Trophoblast cell (in vitro differentiated cells and primary cell): Measurements from ENCODE around the gene FANCC.
A peak's percentile ranks its signal among the peaks of the same experiment; 100 is the strongest.

ENCODE experiments used
- DNase-seq, 2 donors: peaks; one replicate each; pipeline ENCODE4 v3.0.0-alpha.2; 2016
- H2AFZ ChIP-seq: 2 replicates; pipeline ENCODE4 v1.6.1; 2013; ENCODE audit warnings: low read length, moderate library complexity, mild to moderate bottlenecking; ENCODE audit not compliant: insufficient read depth, poor library complexity
- H2AK5ac ChIP-seq: 2 replicates; pipeline ENCODE4 v1.6.1; 2013; ENCODE audit warnings: mild to moderate bottlenecking, low read length
- H2BK120ac ChIP-seq: 2 replicates; pipeline ENCODE4 v1.6.1; 2013; ENCODE audit warnings: low read length, mild to moderate bottlenecking, moderate library complexity; ENCODE audit not compliant: insufficient read depth, poor library complexity
- H2BK12ac ChIP-seq: 2 replicates; pipeline ENCODE4 v1.6.1; 2013; ENCODE audit warnings: mild to moderate bottlenecking, low read length, moderate library complexity
- H2BK5ac ChIP-seq: 2 replicates; pipeline ENCODE4 v1.6.1; 2013; ENCODE audit warnings: low read length, low read depth, moderate library complexity, mild to moderate bottlenecking; ENCODE audit not compliant: poor library complexity
- H3K14ac ChIP-seq: 2 replicates; pipeline ENCODE4 v1.6.1; 2013; ENCODE audit warnings: mild to moderate bottlenecking, low read length
- H3K18ac ChIP-seq: 2 replicates; pipeline ENCODE4 v1.6.1; 2013; ENCODE audit warnings: mild to moderate bottlenecking, low read length
- H3K23ac ChIP-seq: 2 replicates; pipeline ENCODE4 v1.6.1; 2013; ENCODE audit warnings: low read length
- H3K27ac ChIP-seq: 2 replicates; pipeline ENCODE4 v1.5.1; 2013; ENCODE audit warnings: low read depth, mild to moderate bottlenecking, inconsistent platforms, low read length, moderate library complexity
- H3K27me3 ChIP-seq: 2 replicates; pipeline ENCODE4 v1.6.1; 2013; ENCODE audit warnings: inconsistent platforms, mild to moderate bottlenecking, low read length, moderate library complexity; ENCODE audit not compliant: insufficient read depth
- H3K36me3 ChIP-seq, 2 experiments: 1 replicate in 1 of 2; 2 replicates in 1 of 2; pipeline ENCODE4 v1.6.1; 2013; ENCODE audit warnings: low read length in 2 of 2, mild to moderate bottlenecking in 2 of 2, moderate library complexity in 1 of 2; ENCODE audit not compliant: insufficient read depth in 2 of 2, control insufficient read depth in 1 of 2
- H3K4ac ChIP-seq: 2 replicates; pipeline ENCODE4 v1.6.1; 2013; ENCODE audit warnings: low read depth, mild to moderate bottlenecking, low read length, moderate library complexity
- H3K4me1 ChIP-seq, 2 experiments: 1 replicate in 1 of 2; 2 replicates in 1 of 2; pipeline ENCODE4 v1.6.1; 2013; ENCODE audit warnings: low read length in 2 of 2, mild to moderate bottlenecking in 2 of 2, moderate library complexity in 1 of 2; ENCODE audit not compliant: insufficient read depth in 2 of 2, control insufficient read depth in 1 of 2
- H3K4me2 ChIP-seq: 2 replicates; pipeline ENCODE4 v1.6.1; 2013; ENCODE audit warnings: inconsistent platforms, mild to moderate bottlenecking, low read length, moderate library complexity
- H3K4me3 ChIP-seq: 2 replicates; pipeline ENCODE4 v1.5.1; 2013; ENCODE audit warnings: mild to moderate bottlenecking, low read depth, low read length, inconsistent platforms
- H3K79me1 ChIP-seq: one replicate; pipeline ENCODE4 v1.6.1; 2013; ENCODE audit warnings: low read length
- H3K79me2 ChIP-seq: 2 replicates; pipeline ENCODE4 v1.6.1; 2013; ENCODE audit warnings: low read length, mild to moderate bottlenecking; ENCODE audit not compliant: control insufficient read depth, insufficient read depth, poor library complexity
- H3K9ac ChIP-seq: 2 replicates; pipeline ENCODE4 v1.6.1; 2013; ENCODE audit warnings: mild to moderate bottlenecking, low read length
- H3K9me3 ChIP-seq: 2 replicates; pipeline ENCODE4 v1.6.1; 2013; ENCODE audit warnings: low read depth, mild to moderate bottlenecking, control low read depth, inconsistent platforms, low read length; ENCODE audit not compliant: insufficient read depth
- H4K12ac ChIP-seq: 2 replicates; pipeline ENCODE4 v1.6.1; 2013; ENCODE audit warnings: low read depth, mild to moderate bottlenecking, low read length, moderate library complexity
- H4K8ac ChIP-seq: 2 replicates; pipeline ENCODE4 v1.6.1; 2013; ENCODE audit warnings: low read depth, mild to moderate bottlenecking, low read length, moderate library complexity
- H4K91ac ChIP-seq: one replicate; pipeline ENCODE4 v1.6.1; 2013; ENCODE audit warnings: low read depth, mild to moderate bottlenecking, low read length, moderate library complexity
- WGBS: extraction: QIAGEN DNeasy Blood & Tissue Kit; methylation state at CpG from one replicate; pipeline ENCODE4 v1.1.7; 2013; ENCODE audit warnings: missing lambda C conversion rate; ENCODE audit not compliant: insufficient read length, insufficient coverage; ENCODE audit errors: extremely low coverage; 5-methylcytosine and 5-hydroxymethylcytosine counted together

The FANCC gene

GRCh38 chr9:95132366-95133324 is 184.9 kb downstream of the FANCC start:
- no peak overlapping the region for H3K4ac ChIP-seq
- H3K79me1 ChIP-seq = no peaks in the 10 kb centered on the region
- H3K79me2 ChIP-seq = no peaks in the 10 kb centered on the region
- H3K9ac ChIP-seq = no peak overlapping the region
- no peak overlapping the region for H2AK5ac ChIP-seq
- H3K9me3 ChIP-seq = peaks cover 2% of the 10 kb centered on the region
- no CpG with 5 or more reads among the region's 17 CpGs for WGBS
- no peak overlapping the region for H3K4me3 ChIP-seq
- H3K14ac ChIP-seq = no peak overlapping the region
- no peak overlapping the region for H3K27ac ChIP-seq
- H2AFZ ChIP-seq = no peak overlapping the region
- H3K18ac ChIP-seq = no peak overlapping the region
- H3K4me2 ChIP-seq = no peak overlapping the region
- no peak overlapping the region for H2BK12ac ChIP-seq
- H3K4me1 ChIP-seq = peaks cover 0 to 2% of the 10 kb centered on the region in 2 experiments
- peak in 1 of 2 donors; percentile 16 for DNase-seq
- peaks cover 0 to under 1% of the 10 kb centered on the region in 2 experiments for H3K36me3 ChIP-seq
- H2BK120ac ChIP-seq = no peak overlapping the region
- no peak overlapping the region for H2BK5ac ChIP-seq
- no peaks in the 10 kb centered on the region for H3K27me3 ChIP-seq
- no peak overlapping the region for H4K12ac ChIP-seq
- H3K23ac ChIP-seq = no peak overlapping the region
- H4K8ac ChIP-seq = no peak overlapping the region
- no peak overlapping the region for H4K91ac ChIP-seq

- Histone ChIP-seq H2BK12ac (no peak overlapping the region), H3K4me2 (no peak overlapping the region), H3K9ac (no peak overlapping the region), H3K9me3 (no peaks in the 10 kb centered on the region), H3K36me3 (no peaks in the 10 kb centered on the region), H3K4me1 (peaks cover 0 to 6% of the 10 kb centered on the region in 2 experiments), H3K4me3 (no peak overlapping the region), H3K79me2 (no peaks in the 10 kb centered on the region), H3K27ac (no peak overlapping the region), H3K27me3 (no peaks in the 10 kb centered on the region), H2AFZ (no peak overlapping the region), H3K18ac (peak overlapping the region; percentile 33), H2AK5ac (no peak overlapping the region), H4K12ac (no peak overlapping the region), H4K8ac (no peak overlapping the region), H3K23ac (no peak overlapping the region), H3K4ac (no peak overlapping the region), H3K14ac (no peak overlapping the region), H3K79me1 (no peaks in the 10 kb centered on the region), H4K91ac (peak overlapping the region; percentile 21), H2BK5ac (no peak overlapping the region), H2BK120ac (no peak overlapping the region)
- no CpG with 5 or more reads among the region's 7 CpGs for WGBS
- DNase-seq = peak; percentile 21 to 75
These were observed 186.2 kb downstream of the FANCC start for GRCh38 chr9:95131023-95131943.

- Histone ChIP-seq H3K27ac (no peak overlapping the region), H2BK12ac (no peak overlapping the region), H3K4me3 (no peak overlapping the region), H3K79me1 (no peaks in the 10 kb centered on the region), H2AK5ac (no peak overlapping the region), H4K8ac (no peak overlapping the region), H2BK5ac (no peak overlapping the region), H3K36me3 (no peaks in the 10 kb centered on the region), H2BK120ac (no peak overlapping the region), H3K23ac (no peak overlapping the region), H4K12ac (no peak overlapping the region), H3K9me3 (no peaks in the 10 kb centered on the region), H2AFZ (no peak overlapping the region), H3K9ac (no peak overlapping the region), H3K14ac (no peak overlapping the region), H3K18ac (no peak overlapping the region), H3K4me2 (no peak overlapping the region), H3K27me3 (no peaks in the 10 kb centered on the region), H3K79me2 (no peaks in the 10 kb centered on the region), H3K4ac (no peak overlapping the region), H4K91ac (no peak overlapping the region), H3K4me1 (peaks cover 0 to 8% of the 10 kb centered on the region in 2 experiments)
- no peak for DNase-seq
- no CpG with 5 or more reads among the region's 5 CpGs for WGBS
These were observed 187.0 kb downstream of the FANCC start for GRCh38 chr9:95130484-95130883.

- no peak for DNase-seq
- Histone ChIP-seq H3K9me3 (no peaks in the 10 kb centered on the region), H3K79me1 (no peaks in the 10 kb centered on the region), H3K27me3 (no peaks in the 10 kb centered on the region), H3K14ac (no peak overlapping the region), H3K9ac (no peak overlapping the region), H2AFZ (no peak overlapping the region), H4K8ac (no peak overlapping the region), H3K36me3 (no peaks in the 10 kb centered on the region), H3K4me1 (peaks cover 0 to 8% of the 10 kb centered on the region in 2 experiments), H3K18ac (no peak overlapping the region), H3K4me2 (no peak overlapping the region), H3K79me2 (no peaks in the 10 kb centered on the region), H4K91ac (no peak overlapping the region), H2BK12ac (no peak overlapping the region), H3K4me3 (no peak overlapping the region), H2BK5ac (no peak overlapping the region), H3K4ac (no peak overlapping the region), H2BK120ac (no peak overlapping the region), H2AK5ac (no peak overlapping the region), H4K12ac (no peak overlapping the region), H3K27ac (no peak overlapping the region), H3K23ac (no peak overlapping the region)
- no CpG with 5 or more reads among the region's 8 CpGs for WGBS
These were observed 187.8 kb downstream of the FANCC start for GRCh38 chr9:95129476-95130291.
